Caco-2 (cell line): ENCODE data around the gene FCER2. TPM values are rescaled to one million over a fixed set of nuclear protein-coding genes. Genes with fewer than 3 reads are reported as not detected.

Experiments
- BruUV-seq: library from RNA; stranded (reverse); fragments of 400-500 nt; replicated peaks from 2 replicates; lab custom pipeline; 2021; lab: Mats Ljungman, UMichigan
- CTCF ChIA-PET: fragments of 300-600 bp; sonication (Branson Sonifier 250); formaldehyde crosslinking; loops from one replicate; lab custom pipeline; 2022; ENCODE audit warnings: antibody characterized with exemption; lab: Charles Lee
- POLR2A ChIA-PET: fragments of 300-600 bp; sonication (Branson Sonifier 250); formaldehyde crosslinking; loops from one replicate; lab custom pipeline; 2022; ENCODE audit warnings: antibody characterized with exemption; lab: Charles Lee
- DNase-seq, 2 experiments: peaks; one replicate each; pipeline versions ENCODE4 v3.0.0 to v3.0.0-alpha.2; 2020 to 2022
- H3K27me3 ChIP-seq: replicated peaks from 2 replicates; pipeline ENCODE4 v1.6.0; 2011; ENCODE audit warnings: low read length; ENCODE audit not compliant: control insufficient read depth, insufficient read depth
- H3K36me3 ChIP-seq: 2 replicates; pipeline ENCODE4 v1.5.1; 2011; ENCODE audit warnings: low read length; ENCODE audit not compliant: control insufficient read depth, insufficient read depth
- H3K4me1 ChIP-seq: fragments of 250-450 bp; sonication (Bioruptor Pico); 2 replicates; pipeline ENCODE4 v1.5.1; 2020; ENCODE audit warnings: mild to moderate bottlenecking
- H3K4me3 ChIP-seq: 2 replicates; pipeline ENCODE4 v1.5.1; 2011; ENCODE audit warnings: low read depth, mild to moderate bottlenecking, control low read depth, low read length
- H3K9me3 ChIP-seq: fragments of 250-450 bp; sonication (Bioruptor Pico); 2 replicates; pipeline ENCODE4 v1.5.1; 2020; ENCODE audit warnings: mild to moderate bottlenecking, moderate library complexity
- H3K27ac Mint-ChIP-seq: one replicate; pipeline ENCODE4 v1.8.0; 2022; ENCODE audit warnings: mixed read lengths; ENCODE audit not compliant: unreplicated experiment
- H3K27me3 Mint-ChIP-seq: one replicate; pipeline ENCODE4 v1.8.0; 2022; ENCODE audit warnings: mixed read lengths; ENCODE audit not compliant: insufficient read depth, unreplicated experiment
- H3K36me3 Mint-ChIP-seq: one replicate; pipeline ENCODE4 v1.8.0; 2022; ENCODE audit warnings: mild to moderate bottlenecking, mixed read lengths; ENCODE audit not compliant: insufficient read depth, unreplicated experiment
- H3K4me1 Mint-ChIP-seq: one replicate; pipeline ENCODE4 v1.8.0; 2022; ENCODE audit warnings: low read depth, mixed read lengths; ENCODE audit not compliant: unreplicated experiment
- H3K4me3 Mint-ChIP-seq: one replicate; pipeline ENCODE4 v1.8.0; 2022; ENCODE audit warnings: mild to moderate bottlenecking, moderate library complexity, mixed read lengths; ENCODE audit not compliant: unreplicated experiment
- H3K9me3 Mint-ChIP-seq: one replicate; pipeline ENCODE4 v1.8.0; 2022; ENCODE audit warnings: mixed read lengths; ENCODE audit not compliant: unreplicated experiment
- CTCF ChIP-seq, 2 experiments: fragments of 200-600 bp in 1 of 2; IDR thresholded peaks; 1 replicate in 1 of 2; 2 replicates in 1 of 2; pipeline versions ENCODE4 v1.5.1 to v1.8.0; 2011 to 2022; ENCODE audit warnings: antibody characterized with exemption in 1 of 2, control low read depth in 1 of 2, inconsistent platforms in 1 of 2, low read depth in 1 of 2, low read length in 1 of 2, mild to moderate bottlenecking in 1 of 2, moderate library complexity in 1 of 2; ENCODE audit not compliant: insufficient read depth in 1 of 2, severe bottlenecking in 1 of 2, unreplicated experiment in 1 of 2
- intact Hi-C: fragments of 100-400 bp; cut with micrococcal nuclease; formaldehyde crosslinking; loops from one replicate; pipeline ENCODE4 v1.10.0; 2022; ENCODE audit not compliant: unreplicated experiment
- total RNA-seq: library from RNA; stranded (reverse); gene quantifications from 2 replicates; pipeline ENCODE4 v1.2.3, GENCODE V29; 2022

The FCER2 gene
- total RNA-seq, 1 experiment from 2014 or later, result not detected

GRCh38 chr19:7642295-7643030, 59.5 kb downstream of the FCER2 start:
- no peak overlapping the region for H3K4me3 Mint-ChIP-seq
- H3K36me3 Mint-ChIP-seq, result peaks cover 16% of the 10 kb centered on the region
- no peaks in the 10 kb centered on the region for H3K27me3 ChIP-seq
- no TSS peak for BruUV-seq
- no peak for TF ChIP-seq CTCF (IDR thresholded peaks at IDR 0.05; ENCODE audit: insufficient read depth in 1 of 2, low read depth in 1 of 2, low read length in 1 of 2, severe bottlenecking in 1 of 2, unreplicated experiment in 1 of 2)
- H3K36me3 ChIP-seq, result peaks cover 2% of the 10 kb centered on the region
- no peaks in the 10 kb centered on the region for H3K9me3 ChIP-seq
- H3K4me3 ChIP-seq, result no peak overlapping the region
- peaks cover 9% of the 10 kb centered on the region for H3K9me3 Mint-ChIP-seq
- H3K4me1 Mint-ChIP-seq, result no peaks in the 10 kb centered on the region
- H3K27me3 Mint-ChIP-seq, result no peaks in the 10 kb centered on the region
- H3K4me1 ChIP-seq, result no peaks in the 10 kb centered on the region
- CTCF ChIA-PET, result interaction anchor here (1.4 to 1.5 kb wide), 2 partner anchors 38 to 74 kb away, joined by 5 to 6 read pairs; partner anchors contain the start of gene TRAPPC5
- POLR2A ChIA-PET, result interaction anchor here (0.6 kb wide), 1 partner anchor 74 kb away, joined by 3 read pairs; no protein-coding TSS in a partner anchor
- H3K27ac Mint-ChIP-seq, result no peak overlapping the region
- DNase-seq, result no peak
- intact Hi-C loops, result no loop called here

- TF ChIP-seq CTCF (IDR thresholded peaks at IDR 0.05; ENCODE audit: insufficient read depth in 1 of 2, low read depth in 1 of 2, low read length in 1 of 2, severe bottlenecking in 1 of 2, unreplicated experiment in 1 of 2), result peak in 1 of 2 experiments; percentile 7
- no peaks in the 10 kb centered on the region for H3K27me3 Mint-ChIP-seq
- Histone ChIP-seq H3K9me3 (no peaks in the 10 kb centered on the region), H3K27me3 (no peaks in the 10 kb centered on the region), H3K4me3 (no peak overlapping the region), H3K4me1 (peaks cover 1% of the 10 kb centered on the region; the same call in 1 of the 2 replicates), H3K36me3 (peaks cover 2% of the 10 kb centered on the region)
- DNase-seq, result no peak
- ChIA-PET POLR2A (interaction anchor here (0.6 to 0.8 kb wide), 3 partner anchors 39 to 158 kb away, joined by 3 read pairs; partner anchors contain the start of gene TRAPPC5), CTCF (interaction anchor here (1.4 to 1.5 kb wide), 2 partner anchors 39 to 73 kb away, joined by 5 to 6 read pairs; partner anchors contain the start of gene TRAPPC5)
- intact Hi-C loops, result no loop called here
- H3K9me3 Mint-ChIP-seq, result peaks cover 9% of the 10 kb centered on the region
- no TSS peak for BruUV-seq
- H3K27ac Mint-ChIP-seq, result no peak overlapping the region
- H3K36me3 Mint-ChIP-seq, result peaks cover 24% of the 10 kb centered on the region
- H3K4me1 Mint-ChIP-seq, result no peaks in the 10 kb centered on the region
- no peak overlapping the region for H3K4me3 Mint-ChIP-seq
Measured at GRCh38 chr19:7641290-7642276, 60.3 kb downstream of the FCER2 start.

- TF ChIP-seq CTCF (IDR thresholded peaks at IDR 0.05; ENCODE audit: insufficient read depth in 1 of 2, low read depth in 1 of 2, low read length in 1 of 2, severe bottlenecking in 1 of 2, unreplicated experiment in 1 of 2), result no peak
- H3K36me3 ChIP-seq, result peaks cover 2% of the 10 kb centered on the region
- H3K9me3 ChIP-seq, result no peaks in the 10 kb centered on the region
- no peak overlapping the region for H3K27ac Mint-ChIP-seq
- H3K4me3 Mint-ChIP-seq, result no peak overlapping the region
- POLR2A ChIA-PET, result interaction anchor here (0.6 to 0.8 kb wide), 2 partner anchors 40 to 159 kb away, joined by 3 read pairs; partner anchors contain the start of gene TRAPPC5
- no peak for DNase-seq
- H3K9me3 Mint-ChIP-seq, result peaks cover 9% of the 10 kb centered on the region
- no TSS peak for BruUV-seq
- peaks cover 7% of the 10 kb centered on the region for H3K4me1 ChIP-seq
- H3K36me3 Mint-ChIP-seq, result peaks cover 25% of the 10 kb centered on the region
- H3K4me3 ChIP-seq, result no peak overlapping the region
- intact Hi-C loops, result no loop called here
- H3K4me1 Mint-ChIP-seq, result no peaks in the 10 kb centered on the region
- no peaks in the 10 kb centered on the region for H3K27me3 ChIP-seq
- CTCF ChIA-PET, result interaction anchor here (1.4 to 1.5 kb wide), 2 partner anchors 40 to 72 kb away, joined by 5 to 6 read pairs; partner anchors contain the start of gene TRAPPC5
- H3K27me3 Mint-ChIP-seq, result no peaks in the 10 kb centered on the region
Measured at GRCh38 chr19:7640803-7641202, 61.1 kb downstream of the FCER2 start.
